Activated naive CD8-positive, alpha-beta T cell treated with anti-CD3 and anti-CD28 coated beads, Interleukin-2, amount 50 U/mL, for 24 hours (primary cell): ENCODE results near the gene BRCC3.
"Not testable (repeated sequence)": the region's sequence is repeated elsewhere in the genome, so short reads cannot be mapped to it uniquely, and the experiment has no call there.

Source experiments
- ATAC-seq: fragments of 150-1000 bp; cut with Tn5 transposase; one replicate; pipeline ENCODE4 v1.10.0; 2021
- DNase-seq: peaks from one replicate; pipeline ENCODE4 v3.0.0; 2021
- H3K27ac Mint-ChIP-seq: one replicate; pipeline ENCODE4 v1.8.0; 2021; ENCODE audit warnings: mild to moderate bottlenecking, mixed read lengths
- H3K27me3 Mint-ChIP-seq: one replicate; pipeline ENCODE4 v1.8.0; 2021; ENCODE audit warnings: mixed read lengths
- H3K36me3 Mint-ChIP-seq: one replicate; pipeline ENCODE4 v1.8.0; 2021; ENCODE audit warnings: low read depth, mixed read lengths
- H3K4me1 Mint-ChIP-seq: one replicate; pipeline ENCODE4 v1.8.0; 2021; ENCODE audit warnings: mixed read lengths
- H3K4me3 Mint-ChIP-seq: one replicate; pipeline ENCODE4 v1.8.0; 2021; ENCODE audit warnings: mild to moderate bottlenecking, moderate library complexity, mixed read lengths
- H3K9me3 Mint-ChIP-seq: one replicate; pipeline ENCODE4 v1.8.0; 2021; ENCODE audit warnings: mixed read lengths

Gene BRCC3

GRCh38 chrX:155147612-155148011, 76.3 kb downstream of the BRCC3 start:
- not testable (repeated sequence) for H3K27me3 Mint-ChIP-seq, H3K9me3 Mint-ChIP-seq, H3K27ac Mint-ChIP-seq, H3K4me1 Mint-ChIP-seq, H3K36me3 Mint-ChIP-seq, ATAC-seq, DNase-seq, H3K4me3 Mint-ChIP-seq

GRCh38 chrX:155148166-155148565, 76.9 kb downstream of the BRCC3 start:
- not testable (repeated sequence) for H3K27me3 Mint-ChIP-seq, DNase-seq, H3K4me1 Mint-ChIP-seq, H3K4me3 Mint-ChIP-seq, H3K9me3 Mint-ChIP-seq, H3K27ac Mint-ChIP-seq, H3K36me3 Mint-ChIP-seq, ATAC-seq

GRCh38 chrX:155148724-155149537, 77.6 kb downstream of the BRCC3 start:
- peak; percentile 22 for DNase-seq
- no peak overlapping the region for H3K27ac Mint-ChIP-seq

GRCh38 chrX:155169881-155170280, 98.6 kb downstream of the BRCC3 start:
- Mint-ChIP-seq H3K27ac (no peak overlapping the region), H3K9me3 (no peaks in the 10 kb centered on the region), H3K36me3 (no peaks in the 10 kb centered on the region), H3K4me1 (no peaks in the 10 kb centered on the region), H3K27me3 (no peaks in the 10 kb centered on the region), H3K4me3 (no peak overlapping the region)
- ATAC-seq: no peak
- DNase-seq: no peak

More at GRCh38 chrX:155148724-155149537, 77.6 kb downstream of the BRCC3 start:
- Mint-ChIP-seq H3K9me3 (peaks cover 7% of the 10 kb centered on the region), H3K4me3 (no peak overlapping the region), H3K4me1 (peaks cover 6% of the 10 kb centered on the region), H3K36me3 (no peaks in the 10 kb centered on the region), H3K27me3 (no peaks in the 10 kb centered on the region)
- no peak for ATAC-seq
